Inflammatory macrophage (primary cell): ENCODE data around the gene BEND3.
"Not testable (repeated sequence)": the region's sequence is repeated elsewhere in the genome, so short reads cannot be mapped to it uniquely, and the experiment has no call there.

Experiments
- DNase-seq, 2 donors: peaks; one replicate each; pipeline ENCODE4 v3.0.0-alpha.2; 2020 to 2022
- total RNA-seq, 18 experiments: gene quantifications; one replicate each; lab custom pipeline; 2026; ENCODE audit warnings: mixed read lengths in 6 of 18, inconsistent platforms in 2 of 18; lab: John Stamatoyannopoulos, UW

Gene BEND3
- 1.5 to 12.2 (median 5.7) reads per million in 18 experiments for total RNA-seq

- DNase-seq = peak in 1 of 2 donors; percentile 34
Measured at GRCh38 chr6:107114926-107115694, at the start of gene BEND3. Gene BEND3 (minus strand): TSS chr6:107115515. CDS start chr6:107099285, 16,230 bp downstream.

- not testable (repeated sequence) for DNase-seq
Measured at GRCh38 chr6:107164299-107164698, 49.0 kb upstream of the BEND3 start.

- no peak for DNase-seq
Measured at GRCh38 chr6:107161521-107161920, 46.2 kb upstream of the BEND3 start.

GRCh38 chr6:107156617-107157016, 41.3 kb upstream of the BEND3 start:
- no peak for DNase-seq

GRCh38 chr6:107154801-107155160, 39.5 kb upstream of the BEND3 start:
- DNase-seq = no peak

- no peak for DNase-seq
Measured at GRCh38 chr6:107154131-107154800, 39.0 kb upstream of the BEND3 start.

- no peak for DNase-seq
Measured at GRCh38 chr6:107152638-107153430, 37.5 kb upstream of the BEND3 start.

GRCh38 chr6:107144666-107145065, 29.4 kb upstream of the BEND3 start:
- no peak for DNase-seq

GRCh38 chr6:107144014-107144413, 28.7 kb upstream of the BEND3 start:
- no peak for DNase-seq

GRCh38 chr6:107140581-107140980, 25.3 kb upstream of the BEND3 start:
- no peak for DNase-seq

- not testable (repeated sequence) for DNase-seq
Measured at GRCh38 chr6:107136324-107136723, 21.0 kb upstream of the BEND3 start.

- DNase-seq = not testable (repeated sequence)
Measured at GRCh38 chr6:107135048-107135680, 19.8 kb upstream of the BEND3 start.

GRCh38 chr6:107132330-107132954, 17.1 kb upstream of the BEND3 start:
- no peak for DNase-seq

GRCh38 chr6:107129370-107129925, 14.1 kb upstream of the BEND3 start:
- DNase-seq = no peak

- DNase-seq = no peak
Measured at GRCh38 chr6:107128577-107128976, 13.3 kb upstream of the BEND3 start.

- DNase-seq = no peak
Measured at GRCh38 chr6:107128175-107128574, 12.9 kb upstream of the BEND3 start.

GRCh38 chr6:107125771-107126170, 10.5 kb upstream of the BEND3 start:
- DNase-seq = no peak

GRCh38 chr6:107124934-107125348, 9.6 kb upstream of the BEND3 start:
- DNase-seq = no peak

GRCh38 chr6:107123501-107123900, 8.2 kb upstream of the BEND3 start:
- DNase-seq = no peak

- DNase-seq = no peak
Measured at GRCh38 chr6:107122748-107123147, 7.4 kb upstream of the BEND3 start.

GRCh38 chr6:107121964-107122495, 6.7 kb upstream of the BEND3 start:
- DNase-seq = no peak

GRCh38 chr6:107121266-107121665, 6.0 kb upstream of the BEND3 start:
- no peak for DNase-seq
